Cardiac fibroblast (primary cell): ENCODE measurements around the gene COG5.
A peak's percentile ranks its signal among the peaks of the same experiment; 100 is the strongest.

ENCODE experiments used
- DNase-seq, 2 donors: peaks; one replicate each; pipeline versions ENCODE4 v3.0.0 to v3.0.0-alpha.2; 2010; ENCODE audit warnings: low read depth in 2 of 2
- H3K4me3 ChIP-seq, 2 donors: replicated peaks in 1 of 2; 1 replicate in 1 of 2; 2 replicates in 1 of 2; pipeline ENCODE4 v1.5.1; 2011; ENCODE audit warnings: low read depth in 2 of 2, low read length in 2 of 2, mild to moderate bottlenecking in 2 of 2, moderate library complexity in 1 of 2
- CTCF ChIP-seq: IDR thresholded peaks from one replicate; pipeline ENCODE4 v1.5.1; 2011; ENCODE audit warnings: low read depth, mild to moderate bottlenecking, low read length, inconsistent platforms

The COG5 gene

GRCh38 chr7:107563081-107563774, 492 bp downstream of the COG5 start:
- H3K4me3 ChIP-seq: peak overlapping the region; percentile 91 to 96
- TF ChIP-seq CTCF: no peak
- no peak for DNase-seq

- DNase-seq: peak in 1 of 2 donors; percentile 2
- no peak for TF ChIP-seq CTCF
- no peak overlapping the region for H3K4me3 ChIP-seq
Observed at GRCh38 chr7:107560898-107561516, 2.7 kb downstream of the COG5 start.

- H3K4me3 ChIP-seq: no peak overlapping the region
- TF ChIP-seq CTCF: no peak
- peak; percentile 56 to 69 for DNase-seq
Observed at GRCh38 chr7:107559864-107560263, 3.9 kb downstream of the COG5 start.

- no peak for TF ChIP-seq CTCF
- no peak overlapping the region for H3K4me3 ChIP-seq
- no peak for DNase-seq
Observed at GRCh38 chr7:107555893-107556292, 7.8 kb downstream of the COG5 start.

GRCh38 chr7:107551936-107552335, 11.8 kb downstream of the COG5 start:
- no peak for DNase-seq
- TF ChIP-seq CTCF: no peak
- no peak overlapping the region for H3K4me3 ChIP-seq

GRCh38 chr7:107544848-107545591, 18.7 kb downstream of the COG5 start:
- TF ChIP-seq CTCF: no peak
- no peak for DNase-seq
- H3K4me3 ChIP-seq: no peak overlapping the region
